Measurements from ENCODE around the gene SKP1. TPM values are rescaled to one million over a fixed set of nuclear protein-coding genes. Genes with fewer than 3 reads are reported as not detected.

Gene SKP1
- total and polyA plus RNA-seq, 10 of the 15 experiments (the other 5 are each of a cell fraction or from before 2014, with no cell fraction given) = 100 to 1,686 (median 519) TPM

GRCh38 chr5:134122530-134122929 is 54.2 kb downstream of the SKP1 start (continued):
- TF ChIP-seq POLR2A (IDR thresholded peaks at IDR 0.05; ENCODE audit: low read depth, low read length) = 0 out of 2 replicates have a peak, but pooled peaks have one; percentile 11
- TF ChIP-seq NFYB (IDR thresholded peaks at IDR 0.05; ENCODE audit: insufficient read depth, low read depth, low read length) = no peak
- peak; percentile 40 for TF ChIP-seq MEF2B (IDR thresholded peaks at IDR 0.05; ENCODE audit: partially characterized antibody, poor library complexity, severe bottlenecking)
- TF ChIP-seq RCOR1 (conservative IDR thresholded peaks at IDR 0.05; ENCODE audit: low read depth, low read length) = no peak

GRCh38 chr5:134120386-134121138 is 56.2 kb downstream of the SKP1 start:
- DNase-seq (ENCODE audit: low read depth, low spot score) (no peak), FAIRE-seq (no peak), ATAC-seq (no peak)
- intact Hi-C loops (cut with micrococcal nuclease; ENCODE audit: unreplicated experiment) = no loop called here
- ChIA-PET POLR2A (interaction anchor here (0.6 to 11.6 kb wide), 4 partner anchors 8 to 407 kb away, joined by 3 to 291 read pairs (median 4); no protein-coding TSS in a partner anchor), CTCF (interaction anchor here (2.1 to 12.1 kb wide), 4 partner anchors 20 to 80 kb away, joined by 9 to 184 read pairs (median 22); no protein-coding TSS in a partner anchor), SMC1A (ENCODE audit: uncharacterized antibody, unreplicated experiment) (interaction anchor here (1.2 kb wide), 1 partner anchor 19 kb away, joined by 3 read pairs; no protein-coding TSS in a partner anchor), RAD21 (ENCODE audit: unreplicated experiment) (interaction anchor here (0.6 to 10.8 kb wide), 4 partner anchors 18 to 421 kb away, joined by 3 to 123 read pairs (median 3); no protein-coding TSS in a partner anchor)
- Histone ChIP-seq H3K27me3 (replicated peaks in 1 of 2; ENCODE audit: control insufficient read depth in 2 of 2, insufficient read depth in 2 of 2, low read length in 1 of 2) (no peaks in the 10 kb centered on the region), H3K9me3 (replicated peaks; ENCODE audit: control insufficient read depth, insufficient read depth, low read length) (no peaks in the 10 kb centered on the region), H3K9ac (ENCODE audit: control insufficient read depth, insufficient read depth, low read length) (no peak overlapping the region), H3K79me2 (ENCODE audit: control insufficient read depth, insufficient read depth, low read length) (peaks cover 15% of the 10 kb centered on the region), H3K27ac (ENCODE audit: control insufficient read depth, insufficient read depth) (no peak overlapping the region), H3K4me3 (no peak overlapping the region), H3K4me1 (ENCODE audit: control insufficient read depth, insufficient read depth, low read length) (peaks cover 37% of the 10 kb centered on the region), H3K36me3 (ENCODE audit: control insufficient read depth in 2 of 2, insufficient read depth in 2 of 2, low read length in 1 of 2) (peaks cover 2 to 3% of the 10 kb centered on the region in 2 experiments; a peak in 2 of 4 replicates), H4K20me1 (ENCODE audit: control insufficient read depth, insufficient read depth) (no peaks in the 10 kb centered on the region), H2AFZ (ENCODE audit: control insufficient read depth, low read depth, low read length) (no peak overlapping the region), H3K4me2 (ENCODE audit: control insufficient read depth, insufficient read depth) (no peak overlapping the region)
- TF ChIP-seq CHD2 (IDR thresholded peaks at IDR 0.05; ENCODE audit: borderline replicate concordance, low read depth, low read length) (no peak), MLLT1 (IDR thresholded peaks at IDR 0.05) (no peak), SMAD5 (IDR thresholded peaks at IDR 0.05; ENCODE audit: low read depth) (0 out of 2 replicates have a peak, but pooled peaks have one; percentile 40)
- in situ Hi-C loops (cut with MboI) = no loop called here
- 82% methylated on average over 17 of the region's 17 CpGs for WGBS (ENCODE audit: insufficient coverage, insufficient replicate concordance, low lambda C conversion rate, missing lambda C conversion rate)
- BruUV-seq (replicated peaks) = no TSS peak

All from GM12878 (cell line).